ENCODE measurements around the gene RHOBTB3. TPM values are rescaled to one million over a fixed set of nuclear protein-coding genes. Genes with fewer than 3 reads are reported as not detected.

Gene RHOBTB3
- total RNA-seq, 4 donors from 2014 or later, result 40.1 to 134 (median 86.9) TPM

DNA sequence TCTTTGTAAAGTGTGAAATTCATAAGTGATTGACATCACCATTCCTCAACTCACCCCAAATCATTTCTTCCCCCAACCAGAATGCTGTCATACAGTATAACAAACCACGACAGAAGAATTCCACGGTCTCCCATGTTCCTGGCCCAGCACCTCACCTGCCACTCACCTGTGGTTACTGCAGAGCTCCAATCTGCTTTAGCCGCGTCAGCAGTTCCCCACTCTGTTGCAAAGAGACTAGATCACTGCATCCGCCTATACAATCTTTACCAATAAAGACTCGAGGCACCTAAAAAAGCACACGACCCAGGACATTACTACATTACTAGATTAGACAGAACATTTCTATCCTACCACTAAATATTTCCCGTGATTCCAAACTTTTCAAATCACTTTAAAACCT is 85.2 kb downstream of the RHOBTB3 start:
- Histone ChIP-seq H3K36me3 (peaks cover 0 to 64% of the 10 kb centered on the region in 2 donors), H3K9me3 (no peaks in the 10 kb centered on the region), H3K27ac (peak overlapping the region; percentile 87 to 92 (median 91)), H3K4me1 (peaks cover 61 to 79% of the 10 kb centered on the region in 2 donors), H3K27me3 (no peaks in the 10 kb centered on the region), H3K4me3 (peak overlapping the region in 2 of 4 donors; percentile 78 to 91)
- TF ChIP-seq POLR2A (IDR thresholded peaks at IDR 0.05), result no peak
- TF ChIP-seq, protein P1, sequence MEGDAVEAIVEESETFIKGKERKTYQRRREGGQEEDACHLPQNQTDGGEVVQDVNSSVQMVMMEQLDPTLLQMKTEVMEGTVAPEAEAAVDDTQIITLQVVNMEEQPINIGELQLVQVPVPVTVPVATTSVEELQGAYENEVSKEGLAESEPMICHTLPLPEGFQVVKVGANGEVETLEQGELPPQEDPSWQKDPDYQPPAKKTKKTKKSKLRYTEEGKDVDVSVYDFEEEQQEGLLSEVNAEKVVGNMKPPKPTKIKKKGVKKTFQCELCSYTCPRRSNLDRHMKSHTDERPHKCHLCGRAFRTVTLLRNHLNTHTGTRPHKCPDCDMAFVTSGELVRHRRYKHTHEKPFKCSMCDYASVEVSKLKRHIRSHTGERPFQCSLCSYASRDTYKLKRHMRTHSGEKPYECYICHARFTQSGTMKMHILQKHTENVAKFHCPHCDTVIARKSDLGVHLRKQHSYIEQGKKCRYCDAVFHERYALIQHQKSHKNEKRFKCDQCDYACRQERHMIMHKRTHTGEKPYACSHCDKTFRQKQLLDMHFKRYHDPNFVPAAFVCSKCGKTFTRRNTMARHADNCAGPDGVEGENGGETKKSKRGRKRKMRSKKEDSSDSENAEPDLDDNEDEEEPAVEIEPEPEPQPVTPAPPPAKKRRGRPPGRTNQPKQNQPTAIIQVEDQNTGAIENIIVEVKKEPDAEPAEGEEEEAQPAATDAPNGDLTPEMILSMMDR (IDR thresholded peaks at IDR 0.05 in 4 of 5, conservative IDR thresholded peaks at IDR 0.05 in 1 of 5), result no peak
- ATAC-seq (no peak), DNase-seq (no peak)
- intact Hi-C loops (cut with DNase I; ENCODE audit: low total_unique reads) (loop anchor here (2.0 kb wide), 1 partner anchor 36 kb away; no protein-coding TSS in a partner anchor), in situ Hi-C loops (cut with MboI; ENCODE audit: low sequenced_read_pairs in 4 of 4) (no loop called here)

DNA sequence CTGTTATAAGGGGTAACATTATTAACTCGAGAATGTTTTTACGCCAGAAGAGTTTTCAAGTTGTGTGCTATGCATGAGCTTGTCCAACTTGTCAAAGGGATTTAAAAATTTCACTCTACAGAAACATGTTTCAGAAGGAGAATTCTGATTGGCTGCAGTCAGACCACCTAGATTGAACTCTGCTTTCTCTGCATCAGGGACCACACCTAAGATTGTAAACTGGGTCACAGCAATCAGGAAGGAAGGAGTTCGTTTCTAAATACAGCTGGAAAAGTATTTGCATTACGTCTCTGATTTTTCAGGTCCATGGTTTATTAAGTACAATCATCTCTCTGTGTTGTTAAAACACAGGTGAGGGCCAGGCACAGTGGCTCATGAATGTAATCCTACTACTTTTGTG is 85.6 kb downstream of the RHOBTB3 start:
- intact Hi-C loops (cut with DNase I; ENCODE audit: low total_unique reads), result loop anchor here (2.0 kb wide), 1 partner anchor 36 kb away; no protein-coding TSS in a partner anchor
- TF ChIP-seq, protein P1 (IDR thresholded peaks at IDR 0.05 in 4 of 5, conservative IDR thresholded peaks at IDR 0.05 in 1 of 5), result no peak
- TF ChIP-seq POLR2A (IDR thresholded peaks at IDR 0.05), result no peak
- H3K27ac ChIP-seq, result peak overlapping the region; percentile 87 to 92 (median 91)

GRCh38 chr5:95817430-95817829 is 86.3 kb downstream of the RHOBTB3 start:
- Histone ChIP-seq H3K27ac (peak overlapping the region; percentile 87 to 92 (median 91)), H3K4me1 (peaks cover 54 to 68% of the 10 kb centered on the region in 2 donors)

More for the DNA sequence above, 85.6 kb downstream of the RHOBTB3 start:
- no peaks in the 10 kb centered on the region for H3K9me3 ChIP-seq
- peak overlapping the region in 3 of 4 donors; percentile 78 to 100 (median 91) for H3K4me3 ChIP-seq
- peaks cover 61 to 74% of the 10 kb centered on the region in 2 donors for H3K4me1 ChIP-seq
- in situ Hi-C loops (cut with MboI; ENCODE audit: low sequenced_read_pairs in 4 of 4), result no loop called here
- ATAC-seq (no peak), DNase-seq (no peak)
- H3K36me3 ChIP-seq, result peaks cover 0 to 66% of the 10 kb centered on the region in 2 donors
- no peaks in the 10 kb centered on the region for H3K27me3 ChIP-seq

DNA sequence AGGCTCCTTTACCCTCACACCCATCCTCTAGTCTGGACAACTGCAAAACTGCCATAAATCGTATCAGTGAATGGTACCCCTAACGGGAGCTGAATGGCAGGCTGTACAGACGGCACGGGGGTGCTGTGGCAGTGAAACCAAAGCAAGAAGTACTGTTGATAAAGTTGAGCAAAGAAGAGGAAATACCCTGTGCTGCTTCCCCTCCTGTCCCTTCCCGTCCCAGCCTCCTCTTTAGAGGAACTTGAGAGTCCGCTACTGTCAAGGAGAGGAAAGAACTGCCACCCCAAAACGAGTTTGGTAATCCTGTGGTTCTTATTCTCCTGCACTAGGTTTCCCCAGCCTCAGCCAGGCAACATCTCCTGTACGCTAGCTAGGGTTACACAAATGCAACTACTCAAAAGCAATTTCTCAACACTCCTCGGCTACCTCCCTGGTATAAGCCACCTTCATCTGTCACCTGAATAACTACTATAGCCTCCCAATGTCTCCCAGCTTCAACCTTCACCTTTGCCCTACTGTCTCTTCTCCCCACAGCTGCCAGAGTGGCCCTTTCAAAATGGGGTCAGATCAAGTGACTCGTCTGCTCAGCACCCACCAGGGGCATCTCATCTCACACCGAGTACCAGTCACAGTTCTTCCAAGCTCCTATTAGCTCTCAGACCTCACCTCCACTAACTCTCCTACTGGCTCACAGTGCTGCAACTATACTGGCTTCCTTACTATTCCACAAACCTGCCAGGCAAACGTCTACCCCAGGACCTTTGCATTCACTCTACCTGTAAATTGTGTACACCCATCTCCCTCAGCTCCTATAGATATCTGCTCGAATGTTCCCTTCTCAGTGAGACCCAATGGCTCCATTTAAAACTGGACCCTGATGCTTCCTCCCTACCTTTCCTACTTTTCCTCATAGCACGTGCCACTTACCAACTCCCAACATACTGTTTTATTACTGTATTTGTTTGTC is 87.3 kb downstream of the RHOBTB3 start:
- ATAC-seq, result peak; percentile 5 to 53
- Histone ChIP-seq H3K4me3 (peak overlapping the region; percentile 75 to 100 (median 84)), H3K9me3 (no peaks in the 10 kb centered on the region), H3K27ac (peak overlapping the region; percentile 87 to 92 (median 91)), H3K4me1 (peaks cover 57 to 65% of the 10 kb centered on the region in 2 donors), H3K27me3 (no peaks in the 10 kb centered on the region), H3K36me3 (peaks cover 0 to 60% of the 10 kb centered on the region in 2 donors)
- peak; percentile 46 to 51 for TF ChIP-seq POLR2A (IDR thresholded peaks at IDR 0.05)
- TF ChIP-seq, protein P1 (IDR thresholded peaks at IDR 0.05 in 4 of 5, conservative IDR thresholded peaks at IDR 0.05 in 1 of 5), result peak in 1 of 5 experiments; percentile 11
- DNase-seq, result peak; percentile 37 to 75
- intact Hi-C loops (cut with DNase I; ENCODE audit: low total_unique reads) (no loop called here), in situ Hi-C loops (cut with MboI; ENCODE audit: low sequenced_read_pairs in 4 of 4) (no loop called here)

More at GRCh38 chr5:95817430-95817829, 86.3 kb downstream of the RHOBTB3 start:
- Histone ChIP-seq H3K27me3 (no peaks in the 10 kb centered on the region), H3K36me3 (peaks cover 0 to 66% of the 10 kb centered on the region in 2 donors), H3K9me3 (no peaks in the 10 kb centered on the region), H3K4me3 (peak overlapping the region; percentile 75 to 100 (median 84))
- DNase-seq (peak in 1 of 2 donors; percentile 56), ATAC-seq (peak; percentile 18 to 55)
- TF ChIP-seq, protein P1 (IDR thresholded peaks at IDR 0.05 in 4 of 5, conservative IDR thresholded peaks at IDR 0.05 in 1 of 5), result no peak
- TF ChIP-seq POLR2A (IDR thresholded peaks at IDR 0.05), result peak; percentile 20 to 43
- in situ Hi-C loops (cut with MboI; ENCODE audit: low sequenced_read_pairs in 4 of 4) (no loop called here), intact Hi-C loops (cut with DNase I; ENCODE audit: low total_unique reads) (loop anchor here (2.0 kb wide), 1 partner anchor 37 kb away; no protein-coding TSS in a partner anchor)

Data from gastrocnemius medialis (tissue), 4 donors.